GM12878 (cell line): ENCODE data around the gene LIFR. TPM values are rescaled to one million over a fixed set of nuclear protein-coding genes. Genes with fewer than 3 reads are reported as not detected.

Experiments
- ATAC-seq: fragments of 200-7000 bp; cut with Tn5 transposase; 3 replicates; pipeline ENCODE4 v1.9.1; 2020; ENCODE audit warnings: mild to moderate bottlenecking, moderate library complexity
- BruUV-seq: library from RNA; stranded (reverse); fragments of 400-500 nt; replicated peaks from 2 replicates; lab custom pipeline; 2021; lab: Mats Ljungman, UMichigan
- CTCF ChIA-PET: fragments of 300-600 bp; sonication (Branson Sonifier 250); formaldehyde crosslinking; extraction: SDS; loops from one replicate; lab custom pipeline; 2021; ENCODE audit warnings: inconsistent platforms; lab: Yijun Ruan, JAX
- POLR2A ChIA-PET: fragments of 350-600 bp; formaldehyde crosslinking; extraction: SDS; loops from one replicate; lab custom pipeline; 2021; ENCODE audit warnings: inconsistent platforms; lab: Charles Lee
- RAD21 ChIA-PET: fragments of 300-600 bp; sonication (Branson Sonifier 250); formaldehyde crosslinking; loops from one replicate; lab custom pipeline; 2023; ENCODE audit warnings: antibody characterized with exemption; ENCODE audit not compliant: unreplicated experiment; lab: Charles Lee
- SMC1A ChIA-PET: fragments of 300-600 bp; sonication (Branson Sonifier 250); formaldehyde crosslinking; loops from one replicate; lab custom pipeline; 2023; ENCODE audit not compliant: unreplicated experiment, uncharacterized antibody; lab: Charles Lee
- DNase-seq: peaks from one replicate; pipeline ENCODE4 v3.0.0-alpha.2; 2011; ENCODE audit warnings: low read depth, low spot score
- FAIRE-seq: peaks from 3 replicates; lab custom pipeline; 2011; peaks lifted over from hg19 to GRCh38; lab: Jason Lieb, UNC
- H2AFZ ChIP-seq: 2 replicates; pipeline ENCODE4 v1.6.0; 2011; ENCODE audit warnings: low read depth, low read length, control low read depth; ENCODE audit not compliant: control insufficient read depth
- H3K27ac ChIP-seq: 2 replicates; pipeline ENCODE4 v1.5.1; 2011; ENCODE audit warnings: control low read depth; ENCODE audit not compliant: control insufficient read depth, insufficient read depth
- H3K27me3 ChIP-seq, 2 experiments: replicated peaks in 1 of 2; 2 replicates each; pipeline versions ENCODE4 v1.6.0 to v1.6.1; 2011; ENCODE audit warnings: low read length in 1 of 2; ENCODE audit not compliant: control insufficient read depth in 2 of 2, insufficient read depth in 2 of 2
- H3K36me3 ChIP-seq, 2 experiments: 2 replicates each; pipeline ENCODE4 v1.5.1; 2011; ENCODE audit warnings: low read length in 1 of 2; ENCODE audit not compliant: control insufficient read depth in 2 of 2, insufficient read depth in 2 of 2
- H3K4me1 ChIP-seq: 2 replicates; pipeline ENCODE4 v1.6.1; 2011; ENCODE audit warnings: mild to moderate bottlenecking, low read length, moderate library complexity, mixed read lengths; ENCODE audit not compliant: control insufficient read depth, insufficient read depth
- H3K4me2 ChIP-seq: 2 replicates; pipeline ENCODE4 v1.6.0; 2011; ENCODE audit warnings: control low read depth; ENCODE audit not compliant: control insufficient read depth, insufficient read depth
- H3K4me3 ChIP-seq: fragments of 200-600 bp; sonication (generic); 2 replicates; pipeline ENCODE4 v1.5.1; 2016
- H3K79me2 ChIP-seq: 2 replicates; pipeline ENCODE4 v1.6.0; 2011; ENCODE audit warnings: low read length; ENCODE audit not compliant: control insufficient read depth, insufficient read depth
- H3K9ac ChIP-seq: 2 replicates; pipeline ENCODE4 v1.8.0; 2011; ENCODE audit warnings: low read length, control low read depth, mixed read lengths; ENCODE audit not compliant: control insufficient read depth, insufficient read depth
- H3K9me3 ChIP-seq: replicated peaks from 3 replicates; pipeline ENCODE4 v1.5.1; 2011; ENCODE audit warnings: mild to moderate bottlenecking, low read length; ENCODE audit not compliant: control insufficient read depth, insufficient read depth
- H4K20me1 ChIP-seq: 2 replicates; pipeline ENCODE4 v1.6.0; 2011; ENCODE audit not compliant: control insufficient read depth, insufficient read depth
- EP300 ChIP-seq, 2 experiments: fragments of 150-350 bp in 1 of 2; IDR thresholded peaks; 2 replicates each; pipeline ENCODE4 v1.6.1; 2011 to 2012; ENCODE audit warnings: low read depth in 2 of 2, low read length in 2 of 2, borderline replicate concordance in 1 of 2, improper control_type of control experiment in 1 of 2, inconsistent platforms in 1 of 2; ENCODE audit not compliant: control insufficient read depth in 1 of 2
- HSF1 ChIP-seq: fragments of 150-350 bp; IDR thresholded peaks from 2 replicates; pipeline ENCODE4 v1.6.1; 2014; ENCODE audit warnings: mild to moderate bottlenecking, low read depth, low read length
- KAT2A ChIP-seq: conservative IDR thresholded peaks from 2 replicates; pipeline ENCODE4 v1.6.1; 2011; ENCODE audit warnings: low read depth, low read length; ENCODE audit not compliant: control insufficient read depth
- POLR2AphosphoS2 ChIP-seq: IDR thresholded peaks from 2 replicates; pipeline ENCODE4 v1.6.1; 2011; ENCODE audit warnings: low read depth, mild to moderate bottlenecking, low read length, improper control_type of control experiment, moderate library complexity
- SMAD5 ChIP-seq: IDR thresholded peaks from 2 replicates; pipeline ENCODE4 v1.6.1; 2016; ENCODE audit warnings: antibody characterized with exemption, low read depth
- ZNF592 ChIP-seq: fragments of 450-650 bp; IDR thresholded peaks from 2 replicates; pipeline ENCODE4 v1.6.1; 2017; ENCODE audit warnings: mild to moderate bottlenecking, moderate library complexity
- ZSCAN29 ChIP-seq: fragments of 450-650 bp; IDR thresholded peaks from 2 replicates; pipeline ENCODE4 v1.6.1; 2017; ENCODE audit warnings: mild to moderate bottlenecking, moderate library complexity
- WGBS: methylation state at CpG from one replicate; pipeline ENCODE4 v1.1.6; 2016; ENCODE audit warnings: low lambda C conversion rate; ENCODE audit not compliant: insufficient replicate concordance, insufficient coverage; ENCODE audit errors: missing lambda C conversion rate; 5-methylcytosine and 5-hydroxymethylcytosine counted together
- in situ Hi-C: fragments of 300-500 bp; cut with MboI; formaldehyde crosslinking; loops from 9 replicates; pipeline ENCODE4 v1.14.3; 2018; ENCODE audit warnings: mixed read lengths
- intact Hi-C: fragments of 100-400 bp; cut with micrococcal nuclease; formaldehyde crosslinking; loops from one replicate; pipeline ENCODE4 v1.14.2; 2022; ENCODE audit not compliant: unreplicated experiment
- polyA plus RNA-seq, 11 experiments: library from polyadenylated mRNA; depleted of rRNA in 4 of 11; unstranded in 6 of 11; stranded (reverse) in 5 of 11; fragments of >200 nt; fragmentation: Nextera tagmentation in 4 of 11; fragmentation: Illumina TruSeq in 1 of 11; extraction: Ambion mirVana in 4 of 11; extraction: Trizol in 1 of 11; gene quantifications; 1 replicate in 1 of 11; 2 replicates in 10 of 11; pipeline versions ENCODE4 v1.2.1 to v1.2.3, GENCODE V29; 2011 to 2016; ENCODE audit warnings: inconsistent platforms in 2 of 11, missing spikeins in 2 of 11, low read depth in 1 of 11
- total RNA-seq, 4 experiments: library from RNA; depleted of rRNA in 3 of 4; stranded (reverse); fragments of >200 nt in 3 of 4; fragmentation: Illumina TruSeq in 1 of 4; extraction: Trizol in 1 of 4; gene quantifications; 2 replicates each; pipeline versions ENCODE4 v1.2.1 to v1.2.3, GENCODE V29; 2013 to 2021

Gene LIFR
- total and polyA plus RNA-seq, 10 of the 15 experiments (the other 5 are each of a cell fraction or from before 2014, with no cell fraction given), result 0.10 TPM; not detected in 9

GRCh38 chr5:38458174-38458573 is 98.3 kb downstream of the LIFR start:
- Histone ChIP-seq H3K36me3 (no peaks in the 10 kb centered on the region), H3K27me3 (peaks cover 0 to 13% of the 10 kb centered on the region in 2 experiments; a peak in 3 of 4 replicates), H3K9me3 (peaks cover 4% of the 10 kb centered on the region; the same call in 2 of the 3 replicates), H3K79me2 (no peaks in the 10 kb centered on the region), H3K4me3 (no peak overlapping the region), H4K20me1 (no peaks in the 10 kb centered on the region), H2AFZ (no peak overlapping the region), H3K4me1 (peaks cover 9% of the 10 kb centered on the region), H3K9ac (no peak overlapping the region), H3K27ac (no peak overlapping the region), H3K4me2 (no peak overlapping the region)
- ChIA-PET RAD21 (no interaction called here), CTCF (no interaction called here), SMC1A (no interaction called here), POLR2A (no interaction called here)
- intact Hi-C loops, result loop anchor here (10.0 kb wide), 1 partner anchor 617 kb away; the partner anchor contains the start of gene RICTOR
- DNase-seq (no peak), ATAC-seq (no peak), FAIRE-seq (no peak)
- in situ Hi-C loops, result no loop called here
- 70% methylated on average over 8 of the region's 8 CpGs for WGBS
- TF ChIP-seq HSF1 (no peak), ZNF592 (no peak), EP300 (IDR thresholded peaks at IDR 0.05; ENCODE audit: borderline replicate concordance in 1 of 2, control insufficient read depth in 1 of 2, low read depth in 2 of 2, low read length in 2 of 2) (no peak), KAT2A (no peak), SMAD5 (no peak), ZSCAN29 (no peak), POLR2AphosphoS2 (no peak)
- BruUV-seq, result no TSS peak
